ACC112 (cell line): ENCODE measurements around the gene MZT1.
A peak's percentile ranks its signal among the peaks of the same experiment; 100 is the strongest.

Experiments used
- H2AFZ ChIP-seq: fragments of 200-600 bp; sonication (generic); one replicate; pipeline ENCODE4 v1.6.0; 2017; ENCODE audit warnings: antibody characterized with exemption, low read length; ENCODE audit not compliant: unreplicated experiment
- H3K27ac ChIP-seq: fragments of 200-600 bp; sonication (generic); 2 replicates; pipeline ENCODE4 v1.5.1; 2014; ENCODE audit warnings: low read depth, mild to moderate bottlenecking, antibody characterized with exemption, low read length, moderate library complexity
- H3K27me3 ChIP-seq: fragments of 200-600 bp; sonication (generic); 2 replicates; pipeline ENCODE4 v1.6.1; 2014; ENCODE audit warnings: mild to moderate bottlenecking, antibody characterized with exemption, low read length, moderate library complexity, mixed read lengths; ENCODE audit not compliant: insufficient read depth
- H3K36me3 ChIP-seq: fragments of 200-600 bp; sonication (generic); 2 replicates; pipeline ENCODE4 v1.6.1; 2016; ENCODE audit warnings: mild to moderate bottlenecking, antibody characterized with exemption, low read length, moderate library complexity, mixed read lengths; ENCODE audit not compliant: insufficient read depth
- H3K4me1 ChIP-seq: fragments of 200-600 bp; sonication (generic); one replicate; pipeline ENCODE4 v1.6.1; 2016; ENCODE audit warnings: low read length, mixed read lengths; ENCODE audit not compliant: insufficient read depth, unreplicated experiment, control insufficient read depth
- H3K4me3 ChIP-seq: fragments of 200-600 bp; sonication (generic); 2 replicates; pipeline ENCODE4 v1.5.1; 2014; ENCODE audit warnings: mild to moderate bottlenecking, low read depth, low read length
- H3K79me2 ChIP-seq: fragments of 200-600 bp; sonication (generic); one replicate; pipeline ENCODE4 v1.6.0; 2016; ENCODE audit warnings: low read length; ENCODE audit not compliant: control insufficient read depth, unreplicated experiment, insufficient read depth

The MZT1 gene, protein sequence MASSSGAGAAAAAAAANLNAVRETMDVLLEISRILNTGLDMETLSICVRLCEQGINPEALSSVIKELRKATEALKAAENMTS

DNA sequence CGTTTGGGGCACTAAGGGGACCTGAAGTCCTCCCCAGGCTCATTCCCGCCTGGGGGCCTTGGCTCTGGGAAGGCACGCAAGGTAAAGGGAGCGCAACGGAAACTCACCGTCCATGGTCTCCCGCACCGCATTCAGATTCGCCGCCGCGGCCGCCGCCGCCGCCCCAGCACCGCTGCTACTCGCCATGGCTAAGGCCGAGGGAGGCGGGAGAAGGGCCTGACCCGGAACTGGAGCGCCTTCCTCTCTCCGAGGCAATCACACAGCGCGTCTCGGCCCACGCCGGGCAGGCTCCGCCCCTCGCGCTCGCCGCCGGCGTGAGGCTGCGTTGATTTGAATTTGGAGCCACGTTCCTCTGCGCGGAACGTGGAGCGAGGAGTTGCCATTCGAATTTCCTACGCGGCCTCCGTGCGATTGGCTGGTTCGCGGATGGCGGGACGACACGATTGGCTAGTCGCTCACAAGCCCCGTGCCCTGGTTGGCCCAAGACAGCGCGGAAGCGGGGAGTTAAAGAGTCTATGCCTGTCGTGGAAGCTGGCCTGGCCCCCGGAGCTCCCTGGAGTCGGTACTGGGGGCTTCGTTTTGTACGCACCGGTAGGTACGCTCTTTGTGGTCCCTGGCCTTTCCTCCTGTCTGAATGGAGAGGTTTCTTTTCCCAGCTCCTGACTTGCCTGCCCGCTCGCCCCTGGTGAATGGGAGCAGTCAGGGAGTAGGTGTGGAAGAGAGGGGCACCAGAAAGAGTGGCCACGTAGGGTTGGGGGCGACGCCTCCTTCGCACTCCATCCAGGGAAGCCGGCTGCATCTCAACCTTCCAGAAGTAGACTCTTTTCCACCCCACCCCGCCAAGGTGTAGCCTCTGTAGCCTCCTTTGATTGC lies at the start of gene MZT1, which contains the start of gene BORA:
TSS of gene MZT1 (minus strand) at position 213 of the 873 bp plus-strand sequence. CDS start at position 186, 27 bp downstream.
TSS of gene BORA (plus strand) at position 507 of the 873 bp plus-strand sequence. CDS start 1,018 bp downstream, outside the sequence.
- peak within 1 kb of the TSS; percentile 61 for H2AFZ ChIP-seq
- peaks cover 5% of the 10 kb centered on the region for H3K4me1 ChIP-seq
- peak within 1 kb of the TSS; percentile 92 for H3K4me3 ChIP-seq
- H3K27ac ChIP-seq = peak within 1 kb of the TSS; percentile 20; the same call in 1 of the 2 replicates
- H3K27me3 ChIP-seq = no peaks in the 10 kb centered on the region
- peaks cover 82% of the 10 kb centered on the region for H3K79me2 ChIP-seq
- peaks cover 7% of the 10 kb centered on the region for H3K36me3 ChIP-seq

DNA sequence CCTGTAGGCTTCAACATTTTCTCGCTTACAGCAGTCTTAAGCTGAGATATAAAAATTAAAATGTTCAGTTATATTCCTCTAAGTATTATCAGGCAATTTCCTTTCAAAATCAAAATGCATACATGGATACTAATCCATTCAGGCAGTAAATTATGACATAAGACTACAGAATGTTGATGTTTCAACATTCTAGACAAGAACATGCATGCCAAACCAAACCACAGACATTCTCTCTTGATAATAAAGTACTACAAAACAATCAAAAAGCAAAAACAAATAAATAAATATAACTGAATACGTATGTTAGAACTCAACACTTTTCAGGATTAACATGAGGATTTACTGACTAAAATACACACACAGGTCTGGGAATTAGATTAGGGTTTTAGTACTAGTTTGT lies 46.6 kb upstream of the MZT1 start:
- Histone ChIP-seq H3K36me3 (peaks cover 55% of the 10 kb centered on the region), H3K4me1 (no peaks in the 10 kb centered on the region), H3K79me2 (peaks cover 22% of the 10 kb centered on the region), H2AFZ (no peak overlapping the region), H3K27me3 (no peaks in the 10 kb centered on the region), H3K4me3 (no peak overlapping the region), H3K27ac (no peak overlapping the region)

DNA sequence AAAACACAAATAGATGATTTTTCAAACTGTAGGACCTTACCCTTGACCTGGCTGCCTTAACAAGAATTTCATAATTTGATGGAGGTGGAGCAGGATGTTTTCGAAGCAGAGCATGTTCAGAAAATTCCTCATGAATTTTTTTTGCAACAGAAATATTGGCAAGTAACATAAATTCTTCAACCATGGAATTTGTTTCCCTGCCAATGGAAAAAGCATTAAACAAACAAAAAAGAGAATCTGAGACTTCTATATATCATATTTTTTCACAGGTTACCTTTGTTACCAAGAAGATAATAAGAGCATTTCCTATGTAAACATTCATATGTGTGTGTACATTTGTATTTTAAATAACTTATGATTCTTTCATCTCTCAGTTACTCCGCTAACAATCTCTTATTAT lies 36.0 kb upstream of the MZT1 start:
- Histone ChIP-seq H3K36me3 (peaks cover 65% of the 10 kb centered on the region), H3K27me3 (no peaks in the 10 kb centered on the region), H2AFZ (no peak overlapping the region), H3K4me3 (no peak overlapping the region), H3K79me2 (no peaks in the 10 kb centered on the region), H3K4me1 (no peaks in the 10 kb centered on the region), H3K27ac (no peak overlapping the region)

DNA sequence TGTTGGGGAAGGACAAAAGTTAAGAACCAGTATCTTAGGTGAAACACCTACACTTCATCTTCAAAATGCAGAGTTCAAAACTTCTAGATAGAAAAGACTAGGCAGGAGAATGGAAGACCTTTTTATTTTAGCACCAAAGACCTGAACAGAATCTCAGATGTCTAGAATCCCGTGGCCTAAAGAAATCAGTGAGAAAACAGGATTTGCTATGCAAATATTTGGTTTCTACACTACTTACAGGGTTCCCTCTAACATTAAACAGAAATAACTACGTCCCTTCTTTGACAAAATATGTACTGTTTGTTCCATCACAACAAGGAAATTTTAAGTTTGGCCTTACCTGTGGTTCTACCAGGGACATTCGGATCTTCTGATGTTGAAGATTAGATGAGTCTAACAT lies 32.8 kb upstream of the MZT1 start:
- no peaks in the 10 kb centered on the region for H3K79me2 ChIP-seq
- H2AFZ ChIP-seq = no peak overlapping the region
- H3K4me3 ChIP-seq = no peak overlapping the region
- no peaks in the 10 kb centered on the region for H3K27me3 ChIP-seq
- peaks cover 40% of the 10 kb centered on the region for H3K36me3 ChIP-seq
- H3K4me1 ChIP-seq = no peaks in the 10 kb centered on the region
- no peak overlapping the region for H3K27ac ChIP-seq

DNA sequence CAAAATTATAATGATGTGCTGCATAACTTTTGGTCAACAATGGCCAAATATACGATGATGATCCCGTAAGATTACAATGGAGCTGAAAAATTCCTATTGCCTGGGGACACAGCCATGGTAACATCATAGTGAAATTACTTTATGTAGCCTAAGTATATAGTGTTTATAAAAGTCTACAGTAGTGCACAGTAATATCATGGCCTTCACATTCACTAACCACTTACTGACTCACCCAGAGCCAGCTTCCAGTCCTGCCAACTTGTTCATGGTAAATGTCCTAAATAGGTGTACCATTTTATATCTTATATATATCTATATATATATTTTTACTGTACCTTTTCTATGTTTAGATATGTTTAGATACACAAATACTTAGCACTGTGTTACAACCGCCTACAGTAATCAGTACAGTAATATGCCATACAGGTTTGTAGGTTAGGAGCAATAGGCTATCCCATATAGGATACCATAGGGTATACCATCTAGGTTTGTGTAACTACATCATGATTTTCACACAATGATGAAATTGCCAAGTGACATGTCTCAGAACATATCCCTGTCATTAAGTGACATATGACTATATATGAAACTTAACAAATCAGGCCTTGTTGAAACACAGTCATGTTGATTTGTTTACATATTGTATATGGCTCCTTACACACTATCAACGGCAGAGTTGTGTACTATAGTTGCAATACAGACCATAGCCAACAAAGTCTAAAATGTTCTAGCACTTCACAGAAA lies 30.5 kb upstream of the MZT1 start:
- Histone ChIP-seq H2AFZ (no peak overlapping the region), H3K4me1 (no peaks in the 10 kb centered on the region), H3K36me3 (peaks cover 43% of the 10 kb centered on the region), H3K79me2 (no peaks in the 10 kb centered on the region), H3K27ac (no peak overlapping the region), H3K27me3 (no peaks in the 10 kb centered on the region), H3K4me3 (no peak overlapping the region)

DNA sequence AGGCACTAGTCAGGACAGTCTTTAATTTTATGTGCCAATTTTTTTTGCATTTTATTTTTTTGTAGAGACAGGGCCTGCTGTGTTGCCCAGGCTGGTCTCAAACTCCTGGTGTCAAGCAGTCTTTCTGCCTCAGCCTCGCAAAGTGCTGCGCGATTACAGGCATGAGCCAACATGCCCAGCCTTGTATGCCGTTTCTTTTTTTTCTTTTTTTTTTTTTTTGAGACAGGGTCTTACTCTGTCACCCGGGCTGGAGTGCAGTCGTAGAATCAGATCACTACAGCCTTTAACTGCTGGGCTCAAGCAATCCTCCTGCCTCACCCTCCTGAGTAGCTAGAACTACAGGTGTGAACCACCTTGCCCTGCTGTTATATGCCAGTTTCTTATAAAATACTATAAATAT lies 26.7 kb upstream of the MZT1 start:
- H3K36me3 ChIP-seq = peaks cover 42% of the 10 kb centered on the region
- no peak overlapping the region for H3K27ac ChIP-seq
- no peak overlapping the region for H2AFZ ChIP-seq
- H3K27me3 ChIP-seq = no peaks in the 10 kb centered on the region
- H3K4me1 ChIP-seq = no peaks in the 10 kb centered on the region
- H3K79me2 ChIP-seq = no peaks in the 10 kb centered on the region
- no peak overlapping the region for H3K4me3 ChIP-seq

DNA sequence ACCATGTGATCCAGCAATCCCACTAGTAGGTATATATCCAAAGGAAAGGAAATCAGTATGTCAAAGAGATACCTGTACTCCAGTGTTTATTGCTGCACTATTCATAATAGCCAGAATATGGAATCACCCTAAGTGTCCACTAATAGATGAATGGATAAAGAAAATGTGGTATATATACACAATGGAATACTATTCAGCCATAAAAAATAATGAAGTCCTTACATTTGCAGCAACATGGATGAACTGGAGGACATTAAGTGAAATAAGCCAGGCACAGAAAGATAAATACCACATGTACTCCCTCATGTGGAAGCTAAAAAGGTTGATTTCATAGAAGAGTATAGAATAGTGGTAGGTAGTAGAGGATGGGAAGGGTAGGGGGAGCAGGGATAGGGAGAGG lies 23.8 kb upstream of the MZT1 start:
- H3K27me3 ChIP-seq = no peaks in the 10 kb centered on the region
- H3K36me3 ChIP-seq = peaks cover 46% of the 10 kb centered on the region
- no peaks in the 10 kb centered on the region for H3K4me1 ChIP-seq
- no peak overlapping the region for H2AFZ ChIP-seq
- H3K4me3 ChIP-seq = no peak overlapping the region
- no peaks in the 10 kb centered on the region for H3K79me2 ChIP-seq
- no peak overlapping the region for H3K27ac ChIP-seq

DNA sequence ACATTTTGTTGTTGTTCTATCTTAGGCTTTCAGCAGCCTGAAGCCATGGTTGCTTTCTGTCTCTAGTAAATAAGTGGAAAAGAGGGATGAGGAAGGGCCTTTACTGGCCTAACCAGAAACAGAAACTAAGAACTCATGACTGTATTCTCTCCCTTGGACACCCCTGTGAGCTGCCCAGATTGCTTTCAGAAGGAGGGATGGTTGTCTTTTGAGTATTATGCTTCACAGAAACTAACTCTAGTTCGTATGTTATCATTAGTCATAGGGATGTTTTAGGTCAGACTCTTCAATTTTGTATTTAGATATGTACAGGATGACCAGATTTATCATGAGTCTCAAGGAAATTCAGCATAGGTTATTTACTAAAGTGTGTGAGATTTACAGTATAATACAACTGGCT lies 17.8 kb upstream of the MZT1 start:
- Histone ChIP-seq H3K4me3 (no peak overlapping the region), H3K79me2 (peaks cover 18% of the 10 kb centered on the region), H3K4me1 (no peaks in the 10 kb centered on the region), H3K27ac (no peak overlapping the region; the same call in 1 of the 2 replicates), H2AFZ (no peak overlapping the region), H3K27me3 (no peaks in the 10 kb centered on the region), H3K36me3 (peaks cover 19% of the 10 kb centered on the region)

DNA sequence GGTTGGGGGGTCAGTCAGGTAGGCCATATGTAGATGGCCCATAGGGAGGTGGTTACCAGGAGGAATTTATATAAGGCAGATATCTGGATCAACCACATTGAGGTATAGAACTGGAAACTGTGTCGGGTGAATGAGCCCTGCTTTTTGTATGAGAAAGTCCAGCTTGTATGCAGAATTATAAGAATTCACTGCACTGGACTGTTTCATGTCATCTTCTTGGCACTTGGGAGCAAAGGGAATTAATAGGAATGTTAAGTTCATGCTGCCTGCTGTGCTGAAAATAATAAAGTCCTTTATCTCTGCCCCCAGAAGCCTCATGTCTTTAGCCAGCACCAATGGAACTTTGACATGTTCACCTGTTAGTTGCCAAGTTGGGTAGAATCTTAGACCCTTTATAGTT lies 12.6 kb upstream of the MZT1 start:
- H3K4me3 ChIP-seq = no peak overlapping the region
- no peaks in the 10 kb centered on the region for H3K4me1 ChIP-seq
- H3K36me3 ChIP-seq = peaks cover 3% of the 10 kb centered on the region
- H3K27ac ChIP-seq = no peak overlapping the region
- no peak overlapping the region for H2AFZ ChIP-seq
- peaks cover 20% of the 10 kb centered on the region for H3K79me2 ChIP-seq
- H3K27me3 ChIP-seq = no peaks in the 10 kb centered on the region

DNA sequence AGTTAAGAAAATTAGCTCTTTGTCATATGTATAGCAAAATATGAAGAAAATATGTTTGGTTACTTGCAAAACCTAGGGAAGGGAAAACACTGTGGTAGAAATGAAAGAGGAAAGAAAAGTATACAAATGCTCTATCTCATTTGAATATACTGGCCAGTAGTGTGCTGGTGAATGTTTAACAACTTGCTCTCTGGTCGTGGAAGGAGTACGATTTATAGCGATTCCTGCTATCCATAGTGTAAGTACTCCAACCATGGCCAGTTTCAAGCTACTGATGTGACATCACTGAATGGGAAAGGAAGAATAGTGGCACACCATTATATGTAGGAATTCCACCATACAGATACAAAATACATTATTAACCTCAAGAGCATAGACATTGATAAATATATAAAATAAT lies 9.6 kb upstream of the MZT1 start:
- Histone ChIP-seq H2AFZ (no peak overlapping the region), H3K79me2 (peaks cover 29% of the 10 kb centered on the region), H3K36me3 (peaks cover 14% of the 10 kb centered on the region), H3K27me3 (no peaks in the 10 kb centered on the region), H3K4me1 (no peaks in the 10 kb centered on the region), H3K27ac (no peak overlapping the region), H3K4me3 (no peak overlapping the region)
